Ishikawa (cell line): Measurements from ENCODE around the gene ATG14.

ENCODE experiments used
- CREB1 ChIP-seq: IDR thresholded peaks from 2 replicates; pipeline ENCODE4 v1.6.1; 2012; ENCODE audit warnings: low read depth
- EGR1 ChIP-seq: IDR thresholded peaks from 2 replicates; pipeline ENCODE4 v1.6.1; 2012
- EP300 ChIP-seq: IDR thresholded peaks from 2 replicates; pipeline ENCODE4 v1.6.1; 2012; ENCODE audit warnings: borderline replicate concordance
- FOXM1 ChIP-seq: IDR thresholded peaks from 2 replicates; pipeline ENCODE4 v1.6.1; 2012; ENCODE audit warnings: low read depth, borderline replicate concordance
- MAX ChIP-seq: IDR thresholded peaks from 2 replicates; pipeline ENCODE4 v1.6.1; 2012
- NFIC ChIP-seq: IDR thresholded peaks from 2 replicates; pipeline ENCODE4 v1.6.1; 2012
- RAD21 ChIP-seq: IDR thresholded peaks from 2 replicates; pipeline ENCODE4 v1.6.1; 2012; ENCODE audit warnings: low read depth
- REST ChIP-seq: IDR thresholded peaks from 2 replicates; pipeline ENCODE4 v1.6.1; 2012; ENCODE audit warnings: low read depth, mild to moderate bottlenecking
- TAF1 ChIP-seq: IDR thresholded peaks from 2 replicates; pipeline ENCODE4 v1.6.1; 2012; ENCODE audit warnings: low read depth, mild to moderate bottlenecking
- TEAD4 ChIP-seq: IDR thresholded peaks from 2 replicates; pipeline ENCODE4 v1.6.1; 2012
- USF1 ChIP-seq: IDR thresholded peaks from 2 replicates; pipeline ENCODE4 v1.6.1; 2012
- YY1 ChIP-seq: IDR thresholded peaks from 2 replicates; pipeline ENCODE4 v1.6.1; 2012; ENCODE audit warnings: low read depth
- ZBTB7A ChIP-seq: IDR thresholded peaks from 2 replicates; pipeline ENCODE4 v1.6.1; 2012; ENCODE audit warnings: low read depth

- TF ChIP-seq TAF1 (no peak), EP300 (no peak), MAX (no peak), TEAD4 (no peak), REST (no peak), YY1 (no peak), ZBTB7A (no peak), EGR1 (no peak), CREB1 (no peak), FOXM1 (no peak), RAD21 (no peak), USF1 (no peak), NFIC (no peak)
These were observed 11.8 kb downstream of the ATG14 start for GRCh38 chr14:55399852-55400251.
